Activated CD4-positive, alpha-beta T cell treated with anti-CD3 and anti-CD28 coated beads for 24 hours (primary cell): ENCODE data around the gene TSPAN14.
"Not testable (repeated sequence)": the region's sequence is repeated elsewhere in the genome, so short reads cannot be mapped to it uniquely, and the experiment has no call there.

Experiments used
- DNase-seq, 2 donors: peaks; one replicate each; pipeline ENCODE4 v3.0.0-alpha.2; 2020; ENCODE audit warnings: low read depth in 2 of 2

TSPAN14 gene

GRCh38 chr10:80453842-80454512, at the start of gene TSPAN14:
Gene TSPAN14, plus strand, starts transcription at chr10:80454310. Its CDS starts 34,924 bp downstream, at chr10:80489234.
- DNase-seq, result peak; percentile 64 to 69

GRCh38 chr10:80405035-80405434, 49.1 kb upstream of the TSPAN14 start:
- no peak for DNase-seq

GRCh38 chr10:80405626-80406025, 48.5 kb upstream of the TSPAN14 start:
- no peak for DNase-seq

GRCh38 chr10:80406204-80406603, 47.9 kb upstream of the TSPAN14 start:
- no peak for DNase-seq

- DNase-seq, result peak; percentile 43 to 50
Measured at GRCh38 chr10:80407812-80408241, 46.3 kb upstream of the TSPAN14 start.

- DNase-seq, result peak; percentile 73 to 83
Measured at GRCh38 chr10:80408242-80409101, 45.6 kb upstream of the TSPAN14 start, which contains the start of gene PRXL2A. Gene PRXL2A, plus strand, starts transcription at chr10:80408551. Its CDS starts 11,917 bp downstream, at chr10:80420468.

GRCh38 chr10:80409121-80409520, 45.0 kb upstream of the TSPAN14 start:
- no peak for DNase-seq

GRCh38 chr10:80410122-80410521, 44.0 kb upstream of the TSPAN14 start:
- DNase-seq, result no peak

- DNase-seq, result no peak
Measured at GRCh38 chr10:80410578-80411145, 43.4 kb upstream of the TSPAN14 start.

GRCh38 chr10:80411267-80411668, 42.8 kb upstream of the TSPAN14 start:
- DNase-seq, result no peak

GRCh38 chr10:80411681-80412220, 42.4 kb upstream of the TSPAN14 start:
- no peak for DNase-seq

GRCh38 chr10:80412486-80412885, 41.6 kb upstream of the TSPAN14 start:
- no peak for DNase-seq

- DNase-seq, result no peak
Measured at GRCh38 chr10:80413271-80413996, 40.7 kb upstream of the TSPAN14 start.

- no peak for DNase-seq
Measured at GRCh38 chr10:80414142-80414895, 39.8 kb upstream of the TSPAN14 start.

GRCh38 chr10:80415734-80416478, 38.2 kb upstream of the TSPAN14 start:
- no peak for DNase-seq

- no peak for DNase-seq
Measured at GRCh38 chr10:80416479-80417098, 37.5 kb upstream of the TSPAN14 start.

GRCh38 chr10:80417256-80417655, 36.9 kb upstream of the TSPAN14 start:
- not testable (repeated sequence) for DNase-seq

GRCh38 chr10:80421050-80421706, 32.9 kb upstream of the TSPAN14 start:
- no peak for DNase-seq
